ENCODE measurements around the gene RIOX2. TPM values are rescaled to one million over a fixed set of nuclear protein-coding genes. Genes with fewer than 3 reads are reported as not detected.

Gene RIOX2
- total RNA-seq, 1 donor from 2014 or later, result 34.8 TPM

GRCh38 chr3:97999103-97999502 lies 26.9 kb upstream of the RIOX2 start:
- CTCF ChIA-PET, result interaction anchor here (1.6 kb wide), 1 partner anchor 24 kb away, joined by 5 read pairs; no protein-coding TSS in a partner anchor
- no peaks in the 10 kb centered on the region for H3K36me3 Mint-ChIP-seq (ENCODE audit: low read depth)

GRCh38 chr3:97996988-97997387 lies 24.8 kb upstream of the RIOX2 start:
- no peak for TF ChIP-seq CTCF (IDR thresholded peaks at IDR 0.05)
- Mint-ChIP-seq H3K4me1 (no peaks in the 10 kb centered on the region), H3K27ac (no peak overlapping the region), H3K27me3 (peaks cover 4% of the 10 kb centered on the region), H3K36me3 (ENCODE audit: low read depth) (no peaks in the 10 kb centered on the region), H3K4me3 (no peak overlapping the region), H3K9me3 (no peaks in the 10 kb centered on the region)
- CTCF ChIA-PET, result no interaction called here
- intact Hi-C loops (cut with micrococcal nuclease), result no loop called here
- no peak for DNase-seq
- ATAC-seq (ENCODE audit: low read depth), result no peak
- POLR2A ChIA-PET, result no interaction called here

More at GRCh38 chr3:97999103-97999502, 26.9 kb upstream of the RIOX2 start:
- ATAC-seq (ENCODE audit: low read depth), result no peak
- Mint-ChIP-seq H3K27ac (no peak overlapping the region), H3K9me3 (no peaks in the 10 kb centered on the region), H3K4me1 (peaks cover 9% of the 10 kb centered on the region), H3K4me3 (no peak overlapping the region), H3K27me3 (peaks cover 2% of the 10 kb centered on the region)
- POLR2A ChIA-PET, result no interaction called here
- intact Hi-C loops (cut with micrococcal nuclease), result no loop called here
- TF ChIP-seq CTCF (IDR thresholded peaks at IDR 0.05), result no peak
- no peak for DNase-seq

- ChIA-PET CTCF (no interaction called here), POLR2A (no interaction called here)
- no peak overlapping the region for H3K27ac Mint-ChIP-seq
- H3K36me3 Mint-ChIP-seq (ENCODE audit: low read depth), result no peaks in the 10 kb centered on the region
- no peak overlapping the region for H3K4me3 Mint-ChIP-seq
- TF ChIP-seq CTCF (IDR thresholded peaks at IDR 0.05), result no peak
- peaks cover 3% of the 10 kb centered on the region for H3K27me3 Mint-ChIP-seq
- DNase-seq, result no peak
- H3K4me1 Mint-ChIP-seq, result peaks cover 2% of the 10 kb centered on the region
- intact Hi-C loops (cut with micrococcal nuclease), result no loop called here
- no peaks in the 10 kb centered on the region for H3K9me3 Mint-ChIP-seq
- ATAC-seq (ENCODE audit: low read depth), result no peak
Observed at GRCh38 chr3:97994328-97994945, 22.2 kb upstream of the RIOX2 start.

GRCh38 chr3:97993526-97993925 lies 21.3 kb upstream of the RIOX2 start:
- H3K4me1 Mint-ChIP-seq, result peaks cover 2% of the 10 kb centered on the region
- H3K27ac Mint-ChIP-seq, result no peak overlapping the region
- ATAC-seq (ENCODE audit: low read depth), result no peak
- H3K36me3 Mint-ChIP-seq (ENCODE audit: low read depth), result no peaks in the 10 kb centered on the region
- peaks cover 3% of the 10 kb centered on the region for H3K27me3 Mint-ChIP-seq
- no peak for DNase-seq
- ChIA-PET CTCF (no interaction called here), POLR2A (no interaction called here)
- intact Hi-C loops (cut with micrococcal nuclease), result no loop called here
- H3K9me3 Mint-ChIP-seq, result no peaks in the 10 kb centered on the region
- TF ChIP-seq CTCF (IDR thresholded peaks at IDR 0.05), result no peak
- H3K4me3 Mint-ChIP-seq, result no peak overlapping the region

GRCh38 chr3:97992547-97993173 lies 20.4 kb upstream of the RIOX2 start:
- Mint-ChIP-seq H3K27ac (no peak overlapping the region), H3K9me3 (no peaks in the 10 kb centered on the region), H3K4me1 (peaks cover 2% of the 10 kb centered on the region), H3K27me3 (peaks cover 3% of the 10 kb centered on the region), H3K4me3 (no peak overlapping the region), H3K36me3 (ENCODE audit: low read depth) (no peaks in the 10 kb centered on the region)
- ChIA-PET CTCF (no interaction called here), POLR2A (no interaction called here)
- no peak for ATAC-seq (ENCODE audit: low read depth)
- intact Hi-C loops (cut with micrococcal nuclease), result no loop called here
- DNase-seq, result no peak
- TF ChIP-seq CTCF (IDR thresholded peaks at IDR 0.05), result no peak

All from activated B cell treated with CpG ODN at 0.5 μM for 24 hours (primary cell).